GM19025 (cell line): ENCODE data around the gene HIBCH.
A peak's percentile ranks its signal among the peaks of the same experiment; 100 is the strongest.
"Not testable (repeated sequence)": the region's sequence is repeated elsewhere in the genome, so short reads cannot be mapped to it uniquely, and the experiment has no call there.

Experiments
- ATAC-seq: cut with Tn5 transposase; IDR thresholded peaks from one replicate; pipeline ENCODE4 v1.9.1; 2021; ENCODE audit warnings: mild to moderate bottlenecking, low read depth, moderate library complexity; ENCODE audit not compliant: unreplicated experiment

HIBCH gene

GRCh38 chr2:190319555-190320498, at the start of gene HIBCH:
HIBCH (minus strand) TSS chr2:190319826; CDS start chr2:190319750, 76 bp downstream.
- peak; percentile 94 for ATAC-seq

- ATAC-seq, result no peak
Observed at GRCh38 chr2:190367091-190367490, 47.5 kb upstream of the HIBCH start.

GRCh38 chr2:190366248-190366753, 46.7 kb upstream of the HIBCH start:
- no peak for ATAC-seq

GRCh38 chr2:190365499-190366204, 46.0 kb upstream of the HIBCH start:
- ATAC-seq, result no peak

- ATAC-seq, result no peak
Observed at GRCh38 chr2:190362894-190363293, 43.3 kb upstream of the HIBCH start.

- no peak for ATAC-seq
Observed at GRCh38 chr2:190361572-190361971, 41.9 kb upstream of the HIBCH start.

- no peak for ATAC-seq
Observed at GRCh38 chr2:190360965-190361364, 41.3 kb upstream of the HIBCH start.

GRCh38 chr2:190360561-190360960, 40.9 kb upstream of the HIBCH start:
- ATAC-seq, result no peak

GRCh38 chr2:190358655-190359448, 39.2 kb upstream of the HIBCH start:
- not testable (repeated sequence) for ATAC-seq

GRCh38 chr2:190357600-190357999, 38.0 kb upstream of the HIBCH start:
- no peak for ATAC-seq

GRCh38 chr2:190355968-190356644, 36.5 kb upstream of the HIBCH start:
- ATAC-seq, result no peak

GRCh38 chr2:190354003-190354690, 34.5 kb upstream of the HIBCH start:
- no peak for ATAC-seq

- ATAC-seq, result no peak
Observed at GRCh38 chr2:190353537-190353899, 33.9 kb upstream of the HIBCH start.

GRCh38 chr2:190352668-190353536, 33.3 kb upstream of the HIBCH start:
- no peak for ATAC-seq

GRCh38 chr2:190351955-190352354, 32.3 kb upstream of the HIBCH start:
- ATAC-seq, result no peak

- no peak for ATAC-seq
Observed at GRCh38 chr2:190350371-190350770, 30.7 kb upstream of the HIBCH start.

- peak; percentile 68 for ATAC-seq
Observed at GRCh38 chr2:190344276-190344827, 24.7 kb upstream of the HIBCH start.
